ENCODE measurements around the gene APOA1. TPM values are rescaled to one million over a fixed set of nuclear protein-coding genes. Genes with fewer than 3 reads are reported as not detected.

The APOA1 gene
- polyA plus RNA-seq, 1 of the 3 experiments (the other 2 are of a cell fraction): 0.20 TPM

DNA sequence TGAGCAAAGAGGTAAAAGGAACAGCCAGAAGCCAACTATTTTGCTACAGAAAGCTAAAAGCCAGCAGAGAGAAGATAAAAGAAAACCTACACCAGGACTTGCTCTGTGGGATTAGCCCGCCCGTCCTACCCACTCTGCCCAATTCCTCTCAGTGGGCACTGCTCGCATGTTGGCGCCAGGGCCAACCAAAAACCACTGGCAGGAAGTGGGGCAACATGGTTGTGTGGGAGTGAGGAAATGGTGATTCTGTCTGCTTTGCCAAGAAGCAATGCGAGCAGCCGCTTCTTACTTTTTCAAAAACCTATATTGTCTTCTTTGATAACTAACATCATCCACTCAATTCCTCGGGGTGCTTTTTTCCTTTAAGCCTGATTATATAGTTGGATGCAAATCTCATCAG lies 14.2 kb upstream of the APOA1 start:
- DNase-seq: no peak
- POLR2A ChIA-PET: no interaction called here
- TF ChIP-seq RCOR1 (IDR thresholded peaks at IDR 0.05; ENCODE audit: low read length) (no peak), POLR2AphosphoS5 (IDR thresholded peaks at IDR 0.05; ENCODE audit: low read depth, low read length) (no peak), USF2 (IDR thresholded peaks at IDR 0.05; ENCODE audit: borderline replicate concordance, low read depth, low read length) (no peak), MEF2A (IDR thresholded peaks at IDR 0.05; ENCODE audit: borderline replicate concordance, low read depth) (no peak), ELF1 (IDR thresholded peaks at IDR 0.05) (no peak), GATA2 (CRISPR knock-in tag; IDR thresholded peaks at IDR 0.05) (no peak), FOXJ3 (CRISPR knock-in tag; IDR thresholded peaks at IDR 0.05) (no peak), TEAD4 (IDR thresholded peaks at IDR 0.05; ENCODE audit: borderline replicate concordance, insufficient read depth) (no peak), CHD2 (IDR thresholded peaks at IDR 0.05; ENCODE audit: low read length, partially characterized antibody) (no peak), MXI1 (IDR thresholded peaks at IDR 0.05; ENCODE audit: low read depth, low read length) (no peak), ZBTB33 (IDR thresholded peaks at IDR 0.05; ENCODE audit: borderline replicate concordance, low read depth) (no peak), NFIC (IDR thresholded peaks at IDR 0.05; ENCODE audit: borderline replicate concordance) (no peak), EZH2phosphoT487 (IDR thresholded peaks at IDR 0.05; ENCODE audit: borderline replicate concordance, low read depth) (no peak), FOSL2 (IDR thresholded peaks at IDR 0.05; ENCODE audit: borderline replicate concordance, low read depth) (no peak), TCF12 (IDR thresholded peaks at IDR 0.05) (no peak)
- TF ChIP-seq, protein P1, sequence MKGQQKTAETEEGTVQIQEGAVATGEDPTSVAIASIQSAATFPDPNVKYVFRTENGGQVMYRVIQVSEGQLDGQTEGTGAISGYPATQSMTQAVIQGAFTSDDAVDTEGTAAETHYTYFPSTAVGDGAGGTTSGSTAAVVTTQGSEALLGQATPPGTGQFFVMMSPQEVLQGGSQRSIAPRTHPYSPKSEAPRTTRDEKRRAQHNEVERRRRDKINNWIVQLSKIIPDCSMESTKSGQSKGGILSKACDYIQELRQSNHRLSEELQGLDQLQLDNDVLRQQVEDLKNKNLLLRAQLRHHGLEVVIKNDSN (IDR thresholded peaks at IDR 0.05; ENCODE audit: borderline replicate concordance, low read depth): no peak
- TF ChIP-seq, protein P2, sequence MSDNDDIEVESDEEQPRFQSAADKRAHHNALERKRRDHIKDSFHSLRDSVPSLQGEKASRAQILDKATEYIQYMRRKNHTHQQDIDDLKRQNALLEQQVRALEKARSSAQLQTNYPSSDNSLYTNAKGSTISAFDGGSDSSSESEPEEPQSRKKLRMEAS (IDR thresholded peaks at IDR 0.05; ENCODE audit: low read depth): no peak
- TF ChIP-seq, protein P3, sequence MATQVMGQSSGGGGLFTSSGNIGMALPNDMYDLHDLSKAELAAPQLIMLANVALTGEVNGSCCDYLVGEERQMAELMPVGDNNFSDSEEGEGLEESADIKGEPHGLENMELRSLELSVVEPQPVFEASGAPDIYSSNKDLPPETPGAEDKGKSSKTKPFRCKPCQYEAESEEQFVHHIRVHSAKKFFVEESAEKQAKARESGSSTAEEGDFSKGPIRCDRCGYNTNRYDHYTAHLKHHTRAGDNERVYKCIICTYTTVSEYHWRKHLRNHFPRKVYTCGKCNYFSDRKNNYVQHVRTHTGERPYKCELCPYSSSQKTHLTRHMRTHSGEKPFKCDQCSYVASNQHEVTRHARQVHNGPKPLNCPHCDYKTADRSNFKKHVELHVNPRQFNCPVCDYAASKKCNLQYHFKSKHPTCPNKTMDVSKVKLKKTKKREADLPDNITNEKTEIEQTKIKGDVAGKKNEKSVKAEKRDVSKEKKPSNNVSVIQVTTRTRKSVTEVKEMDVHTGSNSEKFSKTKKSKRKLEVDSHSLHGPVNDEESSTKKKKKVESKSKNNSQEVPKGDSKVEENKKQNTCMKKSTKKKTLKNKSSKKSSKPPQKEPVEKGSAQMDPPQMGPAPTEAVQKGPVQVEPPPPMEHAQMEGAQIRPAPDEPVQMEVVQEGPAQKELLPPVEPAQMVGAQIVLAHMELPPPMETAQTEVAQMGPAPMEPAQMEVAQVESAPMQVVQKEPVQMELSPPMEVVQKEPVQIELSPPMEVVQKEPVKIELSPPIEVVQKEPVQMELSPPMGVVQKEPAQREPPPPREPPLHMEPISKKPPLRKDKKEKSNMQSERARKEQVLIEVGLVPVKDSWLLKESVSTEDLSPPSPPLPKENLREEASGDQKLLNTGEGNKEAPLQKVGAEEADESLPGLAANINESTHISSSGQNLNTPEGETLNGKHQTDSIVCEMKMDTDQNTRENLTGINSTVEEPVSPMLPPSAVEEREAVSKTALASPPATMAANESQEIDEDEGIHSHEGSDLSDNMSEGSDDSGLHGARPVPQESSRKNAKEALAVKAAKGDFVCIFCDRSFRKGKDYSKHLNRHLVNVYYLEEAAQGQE (IDR thresholded peaks at IDR 0.05; ENCODE audit: low read depth, low read length): no peak

More for the DNA sequence above, 14.2 kb upstream of the APOA1 start:
- Histone ChIP-seq H2AFZ (ENCODE audit: low read depth) (no peak overlapping the region), H3K4me3 (ENCODE audit: low read depth in 2 of 2, low read length in 1 of 2) (no peak overlapping the region), H3F3A (replicated peaks; ENCODE audit: insufficient read depth) (peaks cover 31% of the 10 kb centered on the region), H3K4me2 (no peak overlapping the region), H3K36me3 (replicated peaks in 1 of 2; ENCODE audit: control insufficient read depth in 1 of 2, insufficient read depth in 2 of 2, low read length in 1 of 2) (peaks cover 7 to 21% of the 10 kb centered on the region in 2 experiments), H3K27ac (ENCODE audit: low read depth in 2 of 2, low read length in 1 of 2) (no peak overlapping the region), H3K9ac (no peak overlapping the region), H3K4me1 (ENCODE audit: control insufficient read depth in 1 of 2, insufficient read depth in 2 of 2, low read depth in 1 of 2, low read length in 1 of 2) (peaks cover 2 to 33% of the 10 kb centered on the region in 2 experiments; a peak in 3 of 4 replicates), H3K27me3 (ENCODE audit: insufficient read depth) (no peaks in the 10 kb centered on the region), H3K9me2 (no peaks in the 10 kb centered on the region), H3K9me3 (no peaks in the 10 kb centered on the region), H4K20me1 (ENCODE audit: insufficient read depth) (no peaks in the 10 kb centered on the region), H3K79me2 (ENCODE audit: insufficient read depth) (no peaks in the 10 kb centered on the region)
- CTCF ChIA-PET: interaction anchor here (1.2 to 2.0 kb wide), 4 partner anchors 16 to 254 kb away, joined by 3 to 8 read pairs (median 6); partner anchors contain the start of gene APOA5
- WGBS (ENCODE audit: low lambda C conversion rate): 98% methylated on average over 7 of the region's 7 CpGs
